Right lobe of liver (tissue), 6 donors: ENCODE measurements around the gene INO80E. TPM values are rescaled to one million over a fixed set of nuclear protein-coding genes. Genes with fewer than 3 reads are reported as not detected.

Source experiments
- ATAC-seq, 4 donors: fragments of 200-7000 bp; cut with Tn5 transposase; one replicate each; pipeline ENCODE4 v1.9.1; 2020; ENCODE audit warnings: mild to moderate bottlenecking in 4 of 4, moderate library complexity in 4 of 4
- DNase-seq, 3 donors: peaks; one replicate each; pipeline ENCODE4 v3.0.0-alpha.2; 2020
- H3K27ac ChIP-seq, 3 donors: fragments of 200-600 bp; one replicate each; pipeline ENCODE4 v1.8.0; 2022
- H3K27me3 ChIP-seq, 2 donors: fragments of 200-600 bp; one replicate each; pipeline ENCODE4 v1.8.0; 2022
- H3K36me3 ChIP-seq, 4 donors: fragments of 200-600 bp; sonication (generic) in 1 of 4; one replicate each; pipeline versions ENCODE4 v1.5.1 to v1.8.0; 2017 to 2022; ENCODE audit warnings: control low read depth in 1 of 4
- H3K4me1 ChIP-seq, 4 donors: fragments of 200-600 bp; sonication (generic) in 1 of 4; one replicate each; pipeline versions ENCODE4 v1.5.1 to v1.8.0; 2017 to 2022; ENCODE audit warnings: control low read depth in 1 of 4
- H3K4me3 ChIP-seq, 3 donors: fragments of 200-600 bp; one replicate each; pipeline ENCODE4 v1.8.0; 2022
- H3K9me3 ChIP-seq, 4 donors: fragments of 200-600 bp; sonication (generic) in 1 of 4; one replicate each; pipeline versions ENCODE4 v1.5.1 to v1.8.0; 2017 to 2022; ENCODE audit warnings: control low read depth in 1 of 4
- CTCF ChIP-seq, 4 donors: fragments of 200-600 bp in 3 of 4; fragments of 450-650 bp in 1 of 4; IDR thresholded peaks; one replicate each; pipeline versions ENCODE4 v1.5.1 to v1.8.0; 2016 to 2022; ENCODE audit warnings: antibody characterized with exemption in 4 of 4, mild to moderate bottlenecking in 2 of 4
- POLR2A ChIP-seq: fragments of 450-650 bp; IDR thresholded peaks from one replicate; pipeline ENCODE4 v1.6.1; 2017; ENCODE audit warnings: antibody characterized with exemption, mild to moderate bottlenecking
- WGBS: methylation state at CpG from one replicate; pipeline ENCODE4 v1.1.6; 2018; ENCODE audit warnings: low coverage, low lambda C conversion rate; ENCODE audit not compliant: insufficient coverage; ENCODE audit errors: missing lambda C conversion rate; 5-methylcytosine and 5-hydroxymethylcytosine counted together
- intact Hi-C, 2 donors: fragments of 100-400 bp; cut with DNase I; formaldehyde crosslinking; loops; one replicate each; pipeline versions ENCODE4 v1.11.2 to v1.14.1; 2022
- total RNA-seq, 6 experiments: library from RNA; depleted of rRNA in 2 of 6; stranded (reverse); fragments of >200 nt in 2 of 6; fragmentation: NEBNext Ultra II Directional in 3 of 6; extraction: Animal tissue kit (Norgen Biotek cat#: 25700) in 3 of 6; gene quantifications; one replicate each; pipeline versions ENCODE4 v1.1.0 to v1.2.4, GENCODE V29; 2016 to 2023
- donor health status: DM: no; HTN: yes; CAD: no.
- donor health status: DM: no; HTN: no; CAD: no.
- donor health status: DM: no; HTN: no; CAD: no.
- donor health status: DM: no; HTN: yes; CAD: no.
- donor health status: DM: no; HTN: yes; CAD: no.

INO80E gene
- total RNA-seq, 6 experiments from 2014 or later: 22.3 to 45.8 (median 33.2) TPM

GRCh38 chr16:29984764-29985147 is 11.3 kb upstream of the INO80E start:
- no peak for ATAC-seq
- no peak overlapping the region for H3K4me3 ChIP-seq
- H3K9me3 ChIP-seq: no peaks in the 10 kb centered on the region
- 94% methylated on average over 4 of the region's 5 CpGs for WGBS
- H3K27ac ChIP-seq: no peak overlapping the region
- H3K4me1 ChIP-seq: no peaks in the 10 kb centered on the region
- TF ChIP-seq CTCF (IDR thresholded peaks at IDR 0.05) (no peak), POLR2A (no peak)
- no peaks in the 10 kb centered on the region for H3K27me3 ChIP-seq
- intact Hi-C loops: no loop called here
- peaks cover 0 to 80% (median 41%) of the 10 kb centered on the region in 4 donors for H3K36me3 ChIP-seq
- DNase-seq: no peak

GRCh38 chr16:29985271-29985811 is 10.7 kb upstream of the INO80E start:
- H3K27ac ChIP-seq: no peak overlapping the region
- no peaks in the 10 kb centered on the region for H3K9me3 ChIP-seq
- H3K4me1 ChIP-seq: no peaks in the 10 kb centered on the region
- H3K27me3 ChIP-seq: no peaks in the 10 kb centered on the region
- TF ChIP-seq CTCF (IDR thresholded peaks at IDR 0.05): no peak
- no peak for TF ChIP-seq POLR2A
- H3K36me3 ChIP-seq: peaks cover 0 to 80% (median 37%) of the 10 kb centered on the region in 4 donors
- H3K4me3 ChIP-seq: no peak overlapping the region
- intact Hi-C loops: no loop called here
- 96% methylated on average over 12 of the region's 28 CpGs for WGBS
- DNase-seq (peak in 1 of 3 donors; percentile 37), ATAC-seq (no peak)

- TF ChIP-seq POLR2A: no peak
- no peak for TF ChIP-seq CTCF (IDR thresholded peaks at IDR 0.05)
- Histone ChIP-seq H3K27me3 (no peaks in the 10 kb centered on the region), H3K9me3 (no peaks in the 10 kb centered on the region), H3K27ac (no peak overlapping the region), H3K4me3 (no peak overlapping the region), H3K36me3 (peaks cover 0 to 80% (median 36%) of the 10 kb centered on the region in 4 donors), H3K4me1 (no peaks in the 10 kb centered on the region)
- 100% methylated on average over 1 of the region's 20 CpGs for WGBS
- ATAC-seq (no peak), DNase-seq (peak in 1 of 3 donors; percentile 35)
- intact Hi-C loops: no loop called here
These were observed 9.8 kb upstream of the INO80E start for GRCh38 chr16:29986231-29986630.

GRCh38 chr16:29986931-29987330 is 9.1 kb upstream of the INO80E start:
- Histone ChIP-seq H3K36me3 (peaks cover 0 to 76% (median 32%) of the 10 kb centered on the region in 4 donors), H3K27ac (no peak overlapping the region), H3K4me1 (peaks cover 0 to 1% (median 0%) of the 10 kb centered on the region in 4 donors), H3K9me3 (no peaks in the 10 kb centered on the region), H3K4me3 (no peak overlapping the region), H3K27me3 (no peaks in the 10 kb centered on the region)
- intact Hi-C loops: no loop called here
- peak in 1 of 3 donors; percentile 51 for DNase-seq
- TF ChIP-seq POLR2A (no peak), CTCF (IDR thresholded peaks at IDR 0.05) (no peak)
- no peak for ATAC-seq
- WGBS: no CpG with 5 or more reads among the region's 5 CpGs
